Colonic mucosa (tissue), 4 donors: ENCODE data around the gene NRN1L. TPM values are rescaled to one million over a fixed set of nuclear protein-coding genes. Genes with fewer than 3 reads are reported as not detected.
"Not testable (repeated sequence)": the region's sequence is repeated elsewhere in the genome, so short reads cannot be mapped to it uniquely, and the experiment has no call there.

ENCODE experiments used
- DNase-seq: peaks from one replicate; pipeline ENCODE4 v3.0.0-alpha.2; 2020
- H3K27ac ChIP-seq: fragments of 200-600 bp; one replicate; pipeline ENCODE4 v1.8.0; 2021
- H3K27me3 ChIP-seq: fragments of 200-600 bp; one replicate; pipeline ENCODE4 v1.8.0; 2021
- H3K36me3 ChIP-seq: fragments of 200-600 bp; one replicate; pipeline ENCODE4 v1.8.0; 2021
- H3K4me1 ChIP-seq: fragments of 200-600 bp; one replicate; pipeline ENCODE4 v1.8.0; 2021; ENCODE audit warnings: mild to moderate bottlenecking
- H3K4me3 ChIP-seq: fragments of 200-600 bp; one replicate; pipeline ENCODE4 v1.8.0; 2021
- H3K9ac ChIP-seq, 2 donors: one replicate each; pipeline ENCODE4 v1.7.0; 2013; ENCODE audit warnings: control low read depth in 2 of 2, low read depth in 2 of 2, low read length in 2 of 2
- H3K9me3 ChIP-seq: fragments of 200-600 bp; one replicate; pipeline ENCODE4 v1.8.0; 2021
- CTCF ChIP-seq: fragments of 200-600 bp; IDR thresholded peaks from one replicate; pipeline ENCODE4 v1.8.0; 2022; ENCODE audit warnings: antibody characterized with exemption, mild to moderate bottlenecking
- intact Hi-C: fragments of 100-400 bp; cut with DNase I; formaldehyde crosslinking; loops from one replicate; pipeline ENCODE4 v1.14.1; 2022
- total RNA-seq, 2 donors: library from RNA; stranded (reverse); fragmentation: NEBNext Ultra II Directional in 1 of 2; extraction: Animal tissue kit (Norgen Biotek cat#: 25700) in 1 of 2; gene quantifications; one replicate each; pipeline ENCODE4 v1.2.1, GENCODE V29; 2021
- donor health status: healthy.
- donor health status: DM: no; HTN: no; CAD: no.
- donor health status: DM: no; HTN: no; CAD: no.

The NRN1L gene
- total RNA-seq: under 1 TPM; 0.93 to 0.96 TPM

- TF ChIP-seq CTCF: no peak
- H3K27ac ChIP-seq: no peak within 1 kb of the TSS
- no peaks in the 10 kb centered on the region for H3K9me3 ChIP-seq
- H3K27me3 ChIP-seq: no peaks in the 10 kb centered on the region
- H3K4me3 ChIP-seq: no peak within 1 kb of the TSS
- peak; percentile 77 for DNase-seq
- intact Hi-C loops: no loop called here
- no peak within 1 kb of the TSS for H3K9ac ChIP-seq
- H3K36me3 ChIP-seq: peaks cover 18% of the 10 kb centered on the region
- H3K4me1 ChIP-seq: no peaks in the 10 kb centered on the region
These were observed at the start of gene NRN1L for GRCh38 chr16:67884684-67885083. Gene NRN1L, plus strand, starts transcription at chr16:67884885. Its CDS starts 19 bp downstream, at chr16:67884904.

GRCh38 chr16:67837190-67837589 is 47.5 kb upstream of the NRN1L start:
- H3K4me1 ChIP-seq, H3K36me3 ChIP-seq, H3K27ac ChIP-seq, H3K9me3 ChIP-seq, DNase-seq, H3K27me3 ChIP-seq, intact Hi-C loops, H3K9ac ChIP-seq, H3K4me3 ChIP-seq: not testable (repeated sequence)

GRCh38 chr16:67837811-67838210 is 46.9 kb upstream of the NRN1L start:
- Histone ChIP-seq H3K27ac (no peak overlapping the region), H3K27me3 (no peaks in the 10 kb centered on the region), H3K4me3 (no peak overlapping the region), H3K4me1 (no peaks in the 10 kb centered on the region), H3K9me3 (no peaks in the 10 kb centered on the region), H3K9ac (no peak overlapping the region), H3K36me3 (no peaks in the 10 kb centered on the region)
- no peak for TF ChIP-seq CTCF
- no peak for DNase-seq
- intact Hi-C loops: no loop called here

GRCh38 chr16:67841198-67841815 is 43.4 kb upstream of the NRN1L start:
- H3K36me3 ChIP-seq: no peaks in the 10 kb centered on the region
- intact Hi-C loops: no loop called here
- peak overlapping the region; percentile 79 for H3K4me3 ChIP-seq
- no peak for TF ChIP-seq CTCF
- no peaks in the 10 kb centered on the region for H3K27me3 ChIP-seq
- H3K9me3 ChIP-seq: no peaks in the 10 kb centered on the region
- peak overlapping the region in 1 of 2 donors; percentile 84 for H3K9ac ChIP-seq
- no peak for DNase-seq
- H3K27ac ChIP-seq: peak overlapping the region; percentile 97
- H3K4me1 ChIP-seq: peaks cover 26% of the 10 kb centered on the region

- H3K4me1 ChIP-seq: peaks cover 26% of the 10 kb centered on the region
- H3K27me3 ChIP-seq: no peaks in the 10 kb centered on the region
- peak; percentile 97 for DNase-seq
- peak within 1 kb of the TSS; percentile 84 to 87 for H3K9ac ChIP-seq
- peak within 1 kb of the TSS; percentile 79 for H3K4me3 ChIP-seq
- peak; percentile 81 for TF ChIP-seq CTCF
- intact Hi-C loops: no loop called here
- peak within 1 kb of the TSS; percentile 97 for H3K27ac ChIP-seq
- H3K9me3 ChIP-seq: no peaks in the 10 kb centered on the region
- H3K36me3 ChIP-seq: no peaks in the 10 kb centered on the region
These were observed 42.7 kb upstream of the NRN1L start, which contains the start of gene THAP11 for GRCh38 chr16:67841816-67842508. Gene THAP11, plus strand, starts transcription at chr16:67842320. Its CDS starts 235 bp downstream, at chr16:67842555.
